Esophagus muscularis mucosa (tissue), 4 donors: ENCODE data around the gene HGS. TPM values are rescaled to one million over a fixed set of nuclear protein-coding genes. Genes with fewer than 3 reads are reported as not detected.

ENCODE experiments used
- DNase-seq: peaks from one replicate; pipeline ENCODE4 v3.0.0-alpha.2; 2017; ENCODE audit errors: extremely low spot score
- H3K27ac ChIP-seq, 4 donors: fragments of 200-600 bp; sonication (generic); replicated peaks in 1 of 4; 1 replicate in 3 of 4; 2 replicates in 1 of 4; pipeline ENCODE4 v1.5.1; 2016 to 2019; ENCODE audit warnings: mild to moderate bottlenecking in 1 of 4
- H3K27me3 ChIP-seq, 4 donors: fragments of 200-600 bp; sonication (generic); one replicate each; pipeline versions ENCODE4 v1.5.1 to v1.6.0; 2016 to 2019
- H3K36me3 ChIP-seq, 4 donors: fragments of 200-600 bp; sonication (generic); one replicate each; pipeline ENCODE4 v1.5.1; 2016 to 2019
- H3K4me1 ChIP-seq, 4 donors: fragments of 200-600 bp; sonication (generic); one replicate each; pipeline ENCODE4 v1.5.1; 2016 to 2019
- H3K4me3 ChIP-seq, 4 donors: fragments of 200-600 bp; sonication (generic); 1 replicate in 2 of 4; 2 replicates in 2 of 4; pipeline ENCODE4 v1.5.1; 2016 to 2019; ENCODE audit warnings: mild to moderate bottlenecking in 4 of 4, moderate library complexity in 1 of 4
- H3K9me3 ChIP-seq, 4 donors: fragments of 200-600 bp; sonication (generic); 1 replicate in 3 of 4; 2 replicates in 1 of 4; pipeline ENCODE4 v1.5.1; 2016 to 2019
- EP300 ChIP-seq: sonication (generic); formaldehyde crosslinking; IDR thresholded peaks from one replicate; pipeline ENCODE4 v1.6.1; 2017; ENCODE audit warnings: antibody characterized with exemption
- POLR2A ChIP-seq: fragments of 450-650 bp; IDR thresholded peaks from one replicate; pipeline ENCODE4 v1.6.1; 2017; ENCODE audit warnings: antibody characterized with exemption, moderate library complexity, mild to moderate bottlenecking, low read depth
- POLR2AphosphoS5 ChIP-seq, 2 donors: sonication (generic); formaldehyde crosslinking; IDR thresholded peaks; one replicate each; pipeline ENCODE4 v1.6.1; 2017; ENCODE audit warnings: antibody characterized with exemption in 2 of 2
- WGBS: methylation state at CpG from one replicate; pipeline ENCODE4 v1.1.5; 2018; 5-methylcytosine and 5-hydroxymethylcytosine counted together
- intact Hi-C: fragments of 100-400 bp; cut with DNase I; formaldehyde crosslinking; loops from one replicate; pipeline ENCODE4 v1.15.1; 2023
- total RNA-seq, 4 donors: library from RNA; depleted of rRNA; stranded (reverse); fragments of >200 nt; gene quantifications; one replicate each; pipeline versions ENCODE4 v1.1.0 to v1.2.1, GENCODE V29; 2016
- TF ChIP-seq, protein P1 (sequence below), 3 experiments: fragments of 200-600 bp in 2 of 3; fragments of 450-650 bp in 1 of 3; sonication (generic) in 2 of 3; IDR thresholded peaks; one replicate each; pipeline ENCODE4 v1.5.1; 2017 to 2019; ENCODE audit warnings: antibody characterized with exemption in 3 of 3, mild to moderate bottlenecking in 2 of 3, moderate library complexity in 1 of 3

Gene HGS
- total RNA-seq, 4 donors from 2014 or later: 47.8 to 99.1 (median 65.5) TPM

DNA sequence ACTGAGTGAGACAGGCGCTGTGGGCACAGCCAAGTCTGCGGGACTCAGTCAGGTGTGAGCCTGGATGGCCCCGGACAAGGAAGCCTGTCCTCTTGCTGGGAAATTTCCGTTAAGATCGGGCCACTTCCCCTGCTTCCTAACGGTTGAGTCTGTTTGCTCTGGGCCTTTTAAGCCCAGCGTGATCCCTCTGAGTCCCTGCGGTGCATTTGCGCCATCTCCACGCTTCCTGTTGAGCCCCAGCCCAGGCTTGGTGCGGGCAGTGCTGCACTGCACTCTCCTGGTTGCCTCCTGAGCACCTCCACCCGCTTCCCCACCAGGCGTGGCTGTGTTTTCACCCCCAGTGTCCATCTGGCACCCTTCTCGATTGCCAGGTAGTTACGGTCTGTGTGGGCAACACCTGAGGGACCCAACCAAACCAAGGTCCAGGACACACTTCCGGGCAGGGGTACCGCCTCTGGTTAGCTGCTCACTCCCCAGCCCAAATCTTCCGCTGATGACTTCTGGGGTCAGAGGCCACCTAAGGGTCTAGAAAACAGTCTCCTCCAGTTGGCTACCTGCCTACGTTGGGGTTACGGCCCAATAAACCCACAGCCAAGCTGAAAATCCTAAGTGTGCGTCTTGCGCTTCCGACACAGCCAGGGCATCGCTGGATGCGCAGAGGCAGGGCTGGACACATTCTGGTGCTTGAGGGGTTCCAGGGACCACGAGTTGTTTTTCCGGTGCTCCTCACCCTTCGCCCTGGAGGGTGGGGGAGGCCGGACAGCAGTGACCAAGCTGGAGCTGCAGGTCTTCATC is 26.9 kb downstream of the HGS start:
- no peak for TF ChIP-seq POLR2A
- TF ChIP-seq, protein P1, sequence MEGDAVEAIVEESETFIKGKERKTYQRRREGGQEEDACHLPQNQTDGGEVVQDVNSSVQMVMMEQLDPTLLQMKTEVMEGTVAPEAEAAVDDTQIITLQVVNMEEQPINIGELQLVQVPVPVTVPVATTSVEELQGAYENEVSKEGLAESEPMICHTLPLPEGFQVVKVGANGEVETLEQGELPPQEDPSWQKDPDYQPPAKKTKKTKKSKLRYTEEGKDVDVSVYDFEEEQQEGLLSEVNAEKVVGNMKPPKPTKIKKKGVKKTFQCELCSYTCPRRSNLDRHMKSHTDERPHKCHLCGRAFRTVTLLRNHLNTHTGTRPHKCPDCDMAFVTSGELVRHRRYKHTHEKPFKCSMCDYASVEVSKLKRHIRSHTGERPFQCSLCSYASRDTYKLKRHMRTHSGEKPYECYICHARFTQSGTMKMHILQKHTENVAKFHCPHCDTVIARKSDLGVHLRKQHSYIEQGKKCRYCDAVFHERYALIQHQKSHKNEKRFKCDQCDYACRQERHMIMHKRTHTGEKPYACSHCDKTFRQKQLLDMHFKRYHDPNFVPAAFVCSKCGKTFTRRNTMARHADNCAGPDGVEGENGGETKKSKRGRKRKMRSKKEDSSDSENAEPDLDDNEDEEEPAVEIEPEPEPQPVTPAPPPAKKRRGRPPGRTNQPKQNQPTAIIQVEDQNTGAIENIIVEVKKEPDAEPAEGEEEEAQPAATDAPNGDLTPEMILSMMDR (IDR thresholded peaks at IDR 0.05): no peak
- TF ChIP-seq POLR2AphosphoS5 (IDR thresholded peaks at IDR 0.05): no peak
- no peak for TF ChIP-seq EP300
- Histone ChIP-seq H3K9me3 (no peaks in the 10 kb centered on the region), H3K27ac (no peak overlapping the region), H3K4me3 (peak overlapping the region; percentile 90 to 92 (median 92)), H3K27me3 (peaks cover 0 to 6% (median 0%) of the 10 kb centered on the region in 4 donors), H3K4me1 (peaks cover 25 to 41% (median 39%) of the 10 kb centered on the region in 4 donors), H3K36me3 (peaks cover 9 to 27% (median 24%) of the 10 kb centered on the region in 4 donors)
- intact Hi-C loops: no loop called here
- DNase-seq: no peak
- 19% methylated on average over 18 of the region's 29 CpGs for WGBS

DNA sequence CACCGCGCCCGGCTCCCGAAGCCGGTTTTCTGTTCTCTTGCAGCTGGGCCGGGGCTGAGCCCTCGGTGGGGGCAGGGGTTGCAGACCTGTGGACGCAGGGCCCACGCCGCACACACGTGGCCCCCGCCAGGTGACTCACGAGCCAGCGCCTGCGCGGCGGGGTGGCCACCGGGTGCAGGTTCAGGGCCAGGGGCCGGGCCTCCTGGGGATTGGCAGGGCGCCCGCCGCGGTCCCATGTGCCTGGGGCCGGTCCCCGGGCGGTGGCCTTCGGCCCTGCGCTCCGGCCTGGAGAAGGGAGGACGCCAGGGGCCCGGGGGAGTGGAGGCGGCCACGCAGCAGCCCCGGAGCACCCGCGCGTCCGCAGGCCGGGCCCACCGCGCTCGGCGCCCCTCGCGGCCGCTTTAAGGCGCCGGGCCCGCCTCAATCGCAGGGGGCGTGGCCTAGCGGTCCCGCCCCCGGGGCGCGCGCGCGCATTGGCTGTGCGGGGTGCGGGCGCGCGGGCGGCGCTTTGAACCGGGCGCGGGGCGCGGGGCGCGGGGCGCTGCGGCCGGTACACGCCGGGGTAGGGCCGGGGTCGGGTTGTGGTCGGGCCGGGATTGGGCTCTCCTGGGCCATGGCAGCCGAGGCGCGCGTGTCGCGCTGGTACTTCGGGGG is 28.1 kb downstream of the HGS start, which contains the start of gene SLC25A10:
Gene SLC25A10, plus strand, starts transcription at position 471 of the 654 bp plus-strand sequence. Its CDS starts 143 bp downstream, at position 614.
- WGBS: 0% methylated on average over 20 of the region's 89 CpGs
- peak within 1 kb of the TSS; percentile 67 to 75 (median 72) for H3K27ac ChIP-seq
- TF ChIP-seq EP300 (no peak), POLR2AphosphoS5 (IDR thresholded peaks at IDR 0.05) (peak; percentile 28 to 56)
- TF ChIP-seq, protein P1 (IDR thresholded peaks at IDR 0.05): peak in 2 of 3 experiments; percentile 15 to 19
- H3K36me3 ChIP-seq: peaks cover 9 to 22% (median 13%) of the 10 kb centered on the region in 4 donors
- no peaks in the 10 kb centered on the region for H3K9me3 ChIP-seq
- peak within 1 kb of the TSS; percentile 90 to 92 (median 92) for H3K4me3 ChIP-seq
- DNase-seq: no peak
- peaks cover 0 to 6% (median 0%) of the 10 kb centered on the region in 4 donors for H3K27me3 ChIP-seq
- intact Hi-C loops: no loop called here
- H3K4me1 ChIP-seq: peaks cover 25 to 41% (median 39%) of the 10 kb centered on the region in 4 donors

DNA sequence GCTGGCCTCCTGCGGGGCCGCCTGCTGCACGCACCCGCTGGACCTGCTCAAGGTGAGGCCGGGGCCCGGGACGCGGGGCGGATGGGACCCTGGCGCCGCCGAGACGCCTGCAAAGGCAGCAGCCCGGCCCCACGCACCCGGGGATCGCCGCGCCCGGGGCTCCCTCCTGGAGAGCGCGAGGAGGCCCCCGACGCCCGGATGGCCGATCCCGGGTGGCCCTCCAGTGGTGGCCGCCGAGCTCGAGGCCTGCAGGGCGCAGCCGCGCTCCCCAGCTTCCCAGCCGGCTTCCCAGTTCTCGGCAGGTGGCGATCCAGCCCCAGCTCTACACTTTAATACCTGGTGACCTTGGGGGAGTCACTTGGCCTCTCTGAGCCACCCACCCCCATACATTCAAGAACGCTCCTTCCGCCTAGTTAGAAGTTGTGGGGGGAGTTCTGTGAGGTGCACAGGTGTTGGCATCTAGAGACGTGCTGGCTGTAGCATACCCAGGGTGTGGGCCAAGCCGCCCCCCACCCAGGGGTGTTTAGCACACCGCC is 28.7 kb downstream of the HGS start:
- Histone ChIP-seq H3K36me3 (peaks cover 4 to 19% (median 8%) of the 10 kb centered on the region in 4 donors), H3K27ac (peak overlapping the region; percentile 67 to 75 (median 72)), H3K4me1 (peaks cover 25 to 41% (median 39%) of the 10 kb centered on the region in 4 donors), H3K9me3 (no peaks in the 10 kb centered on the region), H3K27me3 (peaks cover 0 to 6% (median 0%) of the 10 kb centered on the region in 4 donors), H3K4me3 (peak overlapping the region; percentile 90 to 92 (median 92))
- TF ChIP-seq, protein P1 (IDR thresholded peaks at IDR 0.05): no peak
- TF ChIP-seq POLR2AphosphoS5 (IDR thresholded peaks at IDR 0.05) (no peak), POLR2A (no peak), EP300 (no peak)
- intact Hi-C loops: no loop called here
- DNase-seq: no peak
- 14% methylated on average over 5 of the region's 41 CpGs for WGBS

DNA sequence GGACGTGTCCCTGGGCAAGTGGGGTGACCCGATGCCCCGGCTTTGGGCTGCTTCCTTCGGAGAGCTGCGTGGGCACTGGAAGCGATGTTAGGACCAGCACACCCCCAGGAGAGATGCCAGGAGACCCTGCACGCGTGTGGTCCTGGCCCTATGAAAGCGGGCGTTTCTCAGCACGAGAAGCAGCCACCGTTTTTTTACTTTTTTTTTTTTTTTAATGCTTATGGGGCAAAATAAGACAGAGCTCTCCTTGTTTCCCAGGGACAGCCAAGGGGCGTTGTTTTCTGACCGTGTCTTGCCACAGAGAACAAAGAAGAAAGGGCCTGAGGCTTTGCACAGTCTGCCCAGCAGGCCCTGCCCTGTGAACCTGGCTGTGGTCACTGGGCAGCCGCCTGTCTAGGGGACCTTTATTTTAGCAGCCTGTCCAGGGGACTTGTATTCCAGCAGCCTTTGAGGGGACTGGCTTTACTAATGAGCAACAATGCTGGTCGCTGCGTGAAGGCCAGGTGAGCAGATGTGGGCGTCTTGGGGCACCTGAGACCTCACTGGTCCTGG is 29.3 kb downstream of the HGS start:
- DNase-seq: no peak
- TF ChIP-seq, protein P1 (IDR thresholded peaks at IDR 0.05): no peak
- TF ChIP-seq POLR2A (no peak), POLR2AphosphoS5 (IDR thresholded peaks at IDR 0.05) (no peak), EP300 (no peak)
- intact Hi-C loops: no loop called here
- H3K4me1 ChIP-seq: peaks cover 25 to 41% (median 39%) of the 10 kb centered on the region in 4 donors
- WGBS: 41% methylated on average over 15 of the region's 18 CpGs
- peaks cover 0 to 6% (median 0%) of the 10 kb centered on the region in 4 donors for H3K27me3 ChIP-seq
- H3K4me3 ChIP-seq: peak overlapping the region; percentile 90 to 92 (median 92)
- H3K9me3 ChIP-seq: no peaks in the 10 kb centered on the region
- peak overlapping the region in 2 of 4 donors; percentile 74 to 75 for H3K27ac ChIP-seq
- H3K36me3 ChIP-seq: peaks cover 0 to 19% (median 6%) of the 10 kb centered on the region in 4 donors
